Stimulated activated CD8-positive, alpha-beta memory T cell treated with anti-CD3 and anti-CD28 coated beads, Interleukin-15, amount 100 ng/mL, for 48 hours (primary cell): ENCODE results near the gene SPARCL1.

Source experiments
- DNase-seq, 2 donors: peaks; one replicate each; pipeline ENCODE4 v3.0.0-alpha.2; 2020; ENCODE audit warnings: low read depth in 2 of 2

SPARCL1 gene

GRCh38 chr4:87540146-87541058, 11.2 kb upstream of the SPARCL1 start:
- no peak for DNase-seq

GRCh38 chr4:87532907-87533306, 3.7 kb upstream of the SPARCL1 start:
- DNase-seq, result no peak

GRCh38 chr4:87532109-87532508, 2.9 kb upstream of the SPARCL1 start:
- no peak for DNase-seq

GRCh38 chr4:87531621-87532020, 2.4 kb upstream of the SPARCL1 start:
- DNase-seq, result no peak

- DNase-seq, result no peak
Measured at GRCh38 chr4:87530868-87531267, 1.7 kb upstream of the SPARCL1 start.

- DNase-seq, result no peak
Measured at GRCh38 chr4:87530229-87530628, 1.1 kb upstream of the SPARCL1 start.

GRCh38 chr4:87527431-87528220, 1.6 kb downstream of the SPARCL1 start:
- no peak for DNase-seq

- DNase-seq, result no peak
Measured at GRCh38 chr4:87525636-87526295, 3.4 kb downstream of the SPARCL1 start.

GRCh38 chr4:87524456-87524855, 4.7 kb downstream of the SPARCL1 start:
- no peak for DNase-seq

GRCh38 chr4:87523307-87523706, 5.9 kb downstream of the SPARCL1 start:
- DNase-seq, result no peak

GRCh38 chr4:87521757-87522374, 7.3 kb downstream of the SPARCL1 start:
- no peak for DNase-seq

GRCh38 chr4:87521319-87521718, 7.9 kb downstream of the SPARCL1 start:
- DNase-seq, result no peak

- DNase-seq, result no peak
Measured at GRCh38 chr4:87517621-87518020, 11.6 kb downstream of the SPARCL1 start.

GRCh38 chr4:87516683-87517082, 12.5 kb downstream of the SPARCL1 start:
- no peak for DNase-seq

- DNase-seq, result no peak
Measured at GRCh38 chr4:87512400-87512799, 16.8 kb downstream of the SPARCL1 start.

- no peak for DNase-seq
Measured at GRCh38 chr4:87511500-87511899, 17.7 kb downstream of the SPARCL1 start.

- no peak for DNase-seq
Measured at GRCh38 chr4:87510747-87511146, 18.4 kb downstream of the SPARCL1 start.

GRCh38 chr4:87506974-87507701, 22.0 kb downstream of the SPARCL1 start:
- no peak for DNase-seq

- no peak for DNase-seq
Measured at GRCh38 chr4:87505862-87506261, 23.3 kb downstream of the SPARCL1 start.

GRCh38 chr4:87502580-87503238, 26.5 kb downstream of the SPARCL1 start:
- DNase-seq, result no peak

- DNase-seq, result no peak
Measured at GRCh38 chr4:87500092-87500462, 29.1 kb downstream of the SPARCL1 start.
